NT2/D1 (cell line): ENCODE measurements around the gene NELFE.

Experiments
- DNase-seq: peaks from one replicate; pipeline ENCODE4 v3.0.0-alpha.2; 2011; ENCODE audit warnings: low read depth, low spot score
- H3K27me3 ChIP-seq: 2 replicates; pipeline ENCODE4 v1.6.0; 2011; ENCODE audit warnings: mild to moderate bottlenecking; ENCODE audit not compliant: insufficient read length, insufficient read depth
- H3K36me3 ChIP-seq: 2 replicates; pipeline ENCODE4 v1.6.1; 2011; ENCODE audit warnings: mild to moderate bottlenecking, low read length, mixed read lengths; ENCODE audit not compliant: insufficient read depth, insufficient read length
- H3K4me1 ChIP-seq: 2 replicates; pipeline ENCODE4 v1.5.1; 2011; ENCODE audit not compliant: insufficient read depth, insufficient read length
- H3K4me3 ChIP-seq: 2 replicates; pipeline ENCODE4 v1.5.1; 2011; ENCODE audit warnings: low read depth; ENCODE audit not compliant: insufficient read length
- H3K9ac ChIP-seq: 2 replicates; pipeline ENCODE4 v1.6.0; 2011; ENCODE audit warnings: low read depth; ENCODE audit not compliant: insufficient read length
- H3K9me3 ChIP-seq: 2 replicates; pipeline ENCODE4 v1.5.1; 2011; ENCODE audit warnings: mild to moderate bottlenecking, low read length; ENCODE audit not compliant: insufficient read depth
- SUZ12 ChIP-seq: IDR thresholded peaks from 2 replicates; pipeline ENCODE4 v1.6.1; 2011; ENCODE audit not compliant: insufficient read length, insufficient read depth; ENCODE audit errors: extremely low read depth
- YY1 ChIP-seq: IDR thresholded peaks from 2 replicates; pipeline ENCODE4 v1.6.1; 2011; ENCODE audit not compliant: insufficient read length, insufficient read depth
- ZNF274 ChIP-seq: IDR thresholded peaks from 2 replicates; pipeline ENCODE4 v1.6.1; 2011; ENCODE audit warnings: mild to moderate bottlenecking, low read depth, low read length

Gene NELFE

GRCh38 chr6:31927863-31928671 lies 30.7 kb downstream of the NELFE start:
- Histone ChIP-seq H3K4me1 (no peaks in the 10 kb centered on the region), H3K36me3 (no peaks in the 10 kb centered on the region), H3K27me3 (no peaks in the 10 kb centered on the region), H3K9ac (no peak overlapping the region), H3K9me3 (peaks cover 8% of the 10 kb centered on the region; the same call in 1 of the 2 replicates), H3K4me3 (no peak overlapping the region)
- DNase-seq: no peak
- TF ChIP-seq ZNF274 (no peak), SUZ12 (no peak), YY1 (no peak)

GRCh38 chr6:31927242-31927862 lies 31.4 kb downstream of the NELFE start, which contains the start of gene C2:
TSS of gene C2 (plus strand) at chr6:31927717. CDS start at chr6:31927753, 36 bp downstream.
- TF ChIP-seq ZNF274 (no peak), YY1 (no peak), SUZ12 (no peak)
- no peaks in the 10 kb centered on the region for H3K4me1 ChIP-seq
- peaks cover 6% of the 10 kb centered on the region; the same call in 1 of the 2 replicates for H3K9me3 ChIP-seq
- H3K27me3 ChIP-seq: no peaks in the 10 kb centered on the region
- H3K4me3 ChIP-seq: no peak within 1 kb of the TSS
- no peak within 1 kb of the TSS for H3K9ac ChIP-seq
- no peaks in the 10 kb centered on the region for H3K36me3 ChIP-seq
- no peak for DNase-seq

- no peak overlapping the region for H3K4me3 ChIP-seq
- no peak for TF ChIP-seq ZNF274
- no peak for TF ChIP-seq SUZ12
- TF ChIP-seq YY1: no peak
- no peaks in the 10 kb centered on the region for H3K27me3 ChIP-seq
- no peaks in the 10 kb centered on the region for H3K36me3 ChIP-seq
- no peak overlapping the region for H3K9ac ChIP-seq
- peaks cover 6% of the 10 kb centered on the region; the same call in 1 of the 2 replicates for H3K9me3 ChIP-seq
- no peak for DNase-seq
- no peaks in the 10 kb centered on the region for H3K4me1 ChIP-seq
Measured at GRCh38 chr6:31922942-31923341, 35.8 kb downstream of the NELFE start.

DNA sequence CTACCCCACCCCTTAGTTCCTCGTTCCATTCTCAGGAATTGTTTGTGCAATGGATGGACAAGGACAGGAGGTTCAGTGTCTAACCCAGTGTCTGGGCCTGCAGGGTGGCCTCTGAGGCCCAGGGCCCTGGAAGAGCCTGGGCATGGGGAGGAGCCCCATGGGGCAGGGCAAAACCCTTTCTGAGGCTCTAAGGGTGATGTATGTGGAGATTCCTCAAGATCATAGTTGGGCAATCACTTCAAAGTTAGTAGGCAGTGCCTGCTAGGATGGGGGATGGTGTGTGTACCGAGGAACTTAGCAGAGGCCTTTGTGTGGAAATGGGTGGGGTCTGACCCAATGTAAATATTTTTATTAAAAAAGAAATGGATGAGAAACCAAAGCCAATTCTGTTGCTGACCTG lies 38.0 kb downstream of the NELFE start:
- Histone ChIP-seq H3K9me3 (peaks cover 3% of the 10 kb centered on the region; the same call in 1 of the 2 replicates), H3K27me3 (no peaks in the 10 kb centered on the region), H3K4me1 (no peaks in the 10 kb centered on the region), H3K36me3 (no peaks in the 10 kb centered on the region), H3K9ac (no peak overlapping the region), H3K4me3 (no peak overlapping the region)
- DNase-seq: no peak
- no peak for TF ChIP-seq ZNF274
- no peak for TF ChIP-seq SUZ12
- TF ChIP-seq YY1: no peak

DNA sequence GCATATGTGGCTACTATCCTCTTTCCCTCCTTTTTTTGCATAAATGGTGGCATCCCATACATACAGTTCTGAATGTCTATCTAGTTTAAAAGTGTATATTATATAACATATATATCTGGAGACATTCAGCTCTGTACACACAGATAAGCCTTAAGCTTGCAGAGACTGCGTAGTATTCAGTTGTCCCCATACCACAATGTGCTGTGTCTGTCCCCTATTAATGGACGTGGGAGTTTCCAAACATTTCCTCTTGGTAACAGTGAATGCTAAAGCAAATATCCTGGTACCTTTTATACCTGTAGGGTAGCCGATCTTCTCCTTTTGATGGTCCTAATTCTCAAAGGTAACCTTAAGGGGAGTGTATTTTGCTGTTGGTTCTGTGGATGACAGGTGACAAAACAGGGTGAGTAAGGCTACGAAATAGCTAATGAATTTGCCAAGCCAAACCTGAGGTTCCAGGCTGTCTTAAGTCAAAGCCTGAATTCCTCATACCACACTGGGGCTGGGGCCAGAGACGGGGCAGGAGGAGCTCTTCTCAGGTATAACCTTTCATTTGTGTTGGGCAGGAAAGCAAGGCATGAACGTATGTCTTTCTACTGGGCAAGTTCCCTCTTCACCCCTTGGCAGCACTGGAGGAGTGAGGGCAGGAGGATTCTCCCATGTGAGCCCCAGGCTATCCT lies 39.0 kb downstream of the NELFE start:
- Histone ChIP-seq H3K9ac (no peak overlapping the region), H3K36me3 (no peaks in the 10 kb centered on the region), H3K9me3 (no peaks in the 10 kb centered on the region), H3K4me3 (no peak overlapping the region), H3K27me3 (no peaks in the 10 kb centered on the region), H3K4me1 (no peaks in the 10 kb centered on the region)
- no peak for DNase-seq
- TF ChIP-seq ZNF274 (no peak), SUZ12 (no peak), YY1 (no peak)

GRCh38 chr6:31918069-31918720 lies 40.6 kb downstream of the NELFE start:
- Histone ChIP-seq H3K36me3 (no peaks in the 10 kb centered on the region), H3K4me3 (no peak overlapping the region), H3K4me1 (no peaks in the 10 kb centered on the region), H3K27me3 (no peaks in the 10 kb centered on the region), H3K9me3 (no peaks in the 10 kb centered on the region), H3K9ac (no peak overlapping the region)
- no peak for TF ChIP-seq YY1
- TF ChIP-seq ZNF274: no peak
- no peak for DNase-seq
